HepG2 (cell line): ENCODE measurements around the gene P2RX5. TPM values are rescaled to one million over a fixed set of nuclear protein-coding genes. Genes with fewer than 3 reads are reported as not detected.

Experiments used
- CBFB ChIP-seq: sonication (generic); formaldehyde crosslinking; IDR thresholded peaks from 2 replicates; pipeline ENCODE4 v1.4.0; 2020; ENCODE audit warnings: missing genetic modification reagents
- CEBPG ChIP-seq: IDR thresholded peaks from 2 replicates; pipeline ENCODE4 v1.6.1; 2016
- ETV5 ChIP-seq: IDR thresholded peaks from 2 replicates; pipeline ENCODE4 v1.6.1; 2018; ENCODE audit warnings: missing biosample characterization, missing genetic modification reagents, inconsistent platforms, borderline replicate concordance
- GATAD1 ChIP-seq: IDR thresholded peaks from 2 replicates; pipeline ENCODE4 v1.6.1; 2016; ENCODE audit warnings: missing genetic modification reagents, missing compliant biosample characterization
- HIC2 ChIP-seq: sonication (generic); formaldehyde crosslinking; IDR thresholded peaks from 2 replicates; pipeline ENCODE4 v1.9.0; 2022; ENCODE audit warnings: low read depth, missing genetic modification reagents
- IRF1 ChIP-seq: sonication (generic); formaldehyde crosslinking; IDR thresholded peaks from 2 replicates; pipeline ENCODE4 v1.4.0; 2020; ENCODE audit warnings: low read depth, mild to moderate bottlenecking, missing genetic modification reagents
- KDM3A ChIP-seq: IDR thresholded peaks from 2 replicates; pipeline ENCODE4 v1.6.1; 2018; ENCODE audit warnings: low read depth, missing compliant biosample characterization
- KMT2A ChIP-seq: sonication (generic); formaldehyde crosslinking; IDR thresholded peaks from 2 replicates; pipeline ENCODE4 v1.4.0; 2020; ENCODE audit warnings: missing genetic modification reagents
- MTA3 ChIP-seq: sonication (generic); formaldehyde crosslinking; IDR thresholded peaks from 2 replicates; pipeline ENCODE4 v1.4.0; 2020; ENCODE audit warnings: missing genetic modification reagents
- MXD4 ChIP-seq: IDR thresholded peaks from 2 replicates; pipeline ENCODE4 v1.6.1; 2016; ENCODE audit warnings: mild to moderate bottlenecking, missing biosample characterization, missing genetic modification reagents
- NCOA1 ChIP-seq: sonication (generic); formaldehyde crosslinking; IDR thresholded peaks from 2 replicates; pipeline ENCODE4 v1.9.0; 2021; ENCODE audit warnings: missing genetic modification reagents
- POLR2AphosphoS2 ChIP-seq: IDR thresholded peaks from 2 replicates; pipeline ENCODE4 v1.6.1; 2011; ENCODE audit warnings: low read depth, low read length, improper control_type of control experiment
- ZBTB8A ChIP-seq: sonication (generic); formaldehyde crosslinking; IDR thresholded peaks from 2 replicates; pipeline ENCODE4 v1.4.0; 2020; ENCODE audit warnings: mild to moderate bottlenecking, low read depth, missing genetic modification reagents, borderline replicate concordance
- ZFP36L2 ChIP-seq: sonication (generic); formaldehyde crosslinking; IDR thresholded peaks from 2 replicates; pipeline ENCODE4 v1.4.0; 2020; ENCODE audit warnings: missing genetic modification reagents
- ZFYVE20 ChIP-seq: sonication (generic); formaldehyde crosslinking; IDR thresholded peaks from 2 replicates; pipeline ENCODE4 v1.8.0; 2023; ENCODE audit warnings: low read depth, mild to moderate bottlenecking, moderate library complexity, missing genetic modification reagents, borderline replicate concordance
- ZNF180 ChIP-seq: sonication (generic); formaldehyde crosslinking; IDR thresholded peaks from 2 replicates; pipeline ENCODE4 v1.4.0; 2020; ENCODE audit warnings: low read depth, missing genetic modification reagents, borderline replicate concordance
- ZNF431 ChIP-seq: sonication (generic); formaldehyde crosslinking; IDR thresholded peaks from 2 replicates; pipeline ENCODE4 v1.9.0; 2022; ENCODE audit warnings: missing genetic modification reagents, low read depth, mild to moderate bottlenecking, borderline replicate concordance
- ZNF451 ChIP-seq: sonication (generic); formaldehyde crosslinking; IDR thresholded peaks from 2 replicates; pipeline ENCODE4 v1.5.0; 2020; ENCODE audit warnings: mild to moderate bottlenecking, missing genetic modification reagents
- ZNF589 ChIP-seq: sonication (generic); formaldehyde crosslinking; conservative IDR thresholded peaks from 2 replicates; pipeline ENCODE4 v1.8.0; 2022; ENCODE audit warnings: mild to moderate bottlenecking, moderate library complexity, missing genetic modification reagents
- ZNF710 ChIP-seq: sonication (generic); formaldehyde crosslinking; IDR thresholded peaks from 2 replicates; pipeline ENCODE4 v1.5.0; 2020; ENCODE audit warnings: mild to moderate bottlenecking, missing genetic modification reagents, borderline replicate concordance
- ZNF773 ChIP-seq: sonication (generic); formaldehyde crosslinking; IDR thresholded peaks from 2 replicates; pipeline ENCODE4 v1.4.0; 2020; ENCODE audit warnings: missing genetic modification reagents, borderline replicate concordance
- ZSCAN20 ChIP-seq: sonication (generic); formaldehyde crosslinking; IDR thresholded peaks from 2 replicates; pipeline ENCODE4 v1.4.0; 2020; ENCODE audit warnings: missing genetic modification reagents, mild to moderate bottlenecking, borderline replicate concordance
- ZUFSP ChIP-seq: sonication (generic); formaldehyde crosslinking; IDR thresholded peaks from 2 replicates; pipeline ENCODE4 v1.9.0; 2021; ENCODE audit warnings: missing genetic modification reagents, mild to moderate bottlenecking, borderline replicate concordance
- polyA plus RNA-seq, 8 experiments: library from polyadenylated mRNA; depleted of rRNA in 3 of 8; stranded (reverse) in 7 of 8; unstranded in 1 of 8; fragments of >200 nt; fragmentation: Illumina TruSeq in 4 of 8; extraction: Trizol in 4 of 8; gene quantifications; 2 replicates each; pipeline versions ENCODE4 v1.2.1 to v1.2.3, GENCODE V29; 2011 to 2016; ENCODE audit warnings: low read depth in 4 of 8, missing spikeins in 1 of 8, mixed read lengths in 1 of 8; ENCODE audit not compliant: insufficient read depth in 1 of 8
- total RNA-seq, 5 experiments: library from RNA; depleted of rRNA; stranded (reverse); fragments of >200 nt; fragmentation: Illumina TruSeq; extraction: Trizol; gene quantifications; 2 replicates each; pipeline ENCODE4 v1.2.3, GENCODE V29; 2016; ENCODE audit warnings: low read depth in 1 of 5

Gene P2RX5
- total and polyA plus RNA-seq, 2 of the 13 experiments (the other 11 are each of a cell fraction or from before 2014, with no cell fraction given), result 0.95 to 1.7 TPM

- TF ChIP-seq ETV5 (CRISPR knock-in tag) (0 out of 2 replicates have a peak, but pooled peaks have one; percentile 26), ZSCAN20 (CRISPR knock-in tag) (peak; percentile 39; the same call in 1 of the 2 replicates), ZFYVE20 (CRISPR knock-in tag) (peak; percentile 61; the same call in 1 of the 2 replicates), ZNF180 (CRISPR knock-in tag) (no peak), ZBTB8A (CRISPR knock-in tag) (no peak), MXD4 (CRISPR knock-in tag) (0 out of 2 replicates have a peak, but pooled peaks have one; percentile 25), KDM3A (CRISPR knock-in tag) (no peak), ZNF451 (CRISPR knock-in tag) (no peak), KMT2A (peak; percentile 86), HIC2 (CRISPR knock-in tag) (no peak), IRF1 (CRISPR knock-in tag) (0 out of 2 replicates have a peak, but pooled peaks have one; percentile 56), CEBPG (CRISPR knock-in tag) (no peak), ZUFSP (no peak), ZNF431 (CRISPR knock-in tag) (no peak; the same call in 1 of the 2 replicates), ZNF589 (CRISPR knock-in tag) (0 out of 2 replicates have a peak, but pooled peaks have one; percentile 41), ZNF773 (CRISPR knock-in tag) (no peak), CBFB (CRISPR knock-in tag) (peak; percentile 15; the same call in 1 of the 2 replicates), GATAD1 (CRISPR knock-in tag) (peak; percentile 94), MTA3 (CRISPR knock-in tag) (no peak), ZFP36L2 (CRISPR knock-in tag) (no peak; the same call in 1 of the 2 replicates), ZNF710 (CRISPR knock-in tag) (peak; percentile 0; the same call in 1 of the 2 replicates), NCOA1 (CRISPR knock-in tag) (peak; percentile 92; the same call in 1 of the 2 replicates), POLR2AphosphoS2 (peak; percentile 81; the same call in 1 of the 2 replicates)
These were observed 27.5 kb downstream of the P2RX5 start, which contains the start of the genes EMC6 and TAX1BP3 (continued) for GRCh38 chr17:3668279-3669084.
